CD4-positive, alpha-beta T cell treated with Interleukin-4 for 4 hours (primary cell): ENCODE results near the gene AIFM3.

Source experiments
- DNase-seq: peaks from one replicate; pipeline ENCODE4 v3.0.0-alpha.2; 2020

AIFM3 gene

DNA sequence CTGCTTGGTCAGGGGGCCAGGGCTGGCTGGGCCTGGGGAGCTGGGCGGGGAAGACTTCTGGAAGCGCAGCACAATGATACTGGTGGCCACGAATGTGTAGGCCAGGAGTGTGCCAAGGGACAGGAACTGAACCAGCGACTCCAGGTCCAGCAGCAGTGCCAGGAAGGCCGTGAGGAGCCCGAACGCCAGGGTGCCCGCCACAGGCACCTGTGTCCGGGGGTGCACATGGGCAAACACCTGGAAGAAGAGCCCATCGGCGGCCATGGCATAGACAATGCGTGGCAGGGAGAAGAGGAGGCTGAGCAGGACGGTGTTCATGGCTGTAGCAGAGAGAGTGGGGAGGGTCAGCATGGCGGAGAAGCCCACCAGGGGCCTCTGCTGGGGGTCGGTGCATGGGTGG, 63.0 kb downstream of the AIFM3 start:
- DNase-seq = no peak
